ENCODE measurements around the gene ASB4.

DNA sequence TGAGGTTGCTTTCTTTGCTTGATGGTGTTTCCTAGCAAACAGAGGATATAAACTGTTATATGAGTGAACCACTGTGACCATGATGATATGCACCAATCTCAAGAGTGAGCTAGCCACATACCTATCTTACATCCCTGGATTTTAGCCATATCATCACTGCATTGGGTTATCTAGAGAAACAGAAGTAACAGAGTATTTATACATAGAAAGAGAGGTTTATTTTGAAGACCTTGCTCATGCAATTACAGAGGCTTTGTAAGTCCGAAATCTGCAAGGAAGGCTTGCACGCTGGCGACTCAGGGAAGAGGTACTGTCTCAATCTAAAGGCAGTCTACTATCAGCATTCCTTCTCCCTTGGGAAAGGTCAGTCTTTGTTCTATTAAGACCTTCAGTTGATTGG is 39.1 kb upstream of the ASB4 start:
- TF ChIP-seq, protein P1, sequence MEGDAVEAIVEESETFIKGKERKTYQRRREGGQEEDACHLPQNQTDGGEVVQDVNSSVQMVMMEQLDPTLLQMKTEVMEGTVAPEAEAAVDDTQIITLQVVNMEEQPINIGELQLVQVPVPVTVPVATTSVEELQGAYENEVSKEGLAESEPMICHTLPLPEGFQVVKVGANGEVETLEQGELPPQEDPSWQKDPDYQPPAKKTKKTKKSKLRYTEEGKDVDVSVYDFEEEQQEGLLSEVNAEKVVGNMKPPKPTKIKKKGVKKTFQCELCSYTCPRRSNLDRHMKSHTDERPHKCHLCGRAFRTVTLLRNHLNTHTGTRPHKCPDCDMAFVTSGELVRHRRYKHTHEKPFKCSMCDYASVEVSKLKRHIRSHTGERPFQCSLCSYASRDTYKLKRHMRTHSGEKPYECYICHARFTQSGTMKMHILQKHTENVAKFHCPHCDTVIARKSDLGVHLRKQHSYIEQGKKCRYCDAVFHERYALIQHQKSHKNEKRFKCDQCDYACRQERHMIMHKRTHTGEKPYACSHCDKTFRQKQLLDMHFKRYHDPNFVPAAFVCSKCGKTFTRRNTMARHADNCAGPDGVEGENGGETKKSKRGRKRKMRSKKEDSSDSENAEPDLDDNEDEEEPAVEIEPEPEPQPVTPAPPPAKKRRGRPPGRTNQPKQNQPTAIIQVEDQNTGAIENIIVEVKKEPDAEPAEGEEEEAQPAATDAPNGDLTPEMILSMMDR (IDR thresholded peaks at IDR 0.05), result no peak
- no peak for TF ChIP-seq POLR2A (IDR thresholded peaks at IDR 0.05)

Measured in prostate gland (tissue), 2 donors.